Smooth muscle cell (in vitro differentiated cells): ENCODE data around the gene CYB5A. TPM values are rescaled to one million over a fixed set of nuclear protein-coding genes. Genes with fewer than 3 reads are reported as not detected.

Experiments
- DNase-seq: peaks from one replicate; lab custom pipeline; 2025; ENCODE audit not compliant: unreplicated experiment; lab: John Stamatoyannopoulos, UW
- H2AFZ ChIP-seq: fragments of 200-600 bp; sonication (generic); 2 replicates; pipeline ENCODE4 v1.6.0; 2016; ENCODE audit warnings: antibody characterized with exemption, low read depth, mild to moderate bottlenecking
- H3F3A ChIP-seq: fragments of 200-600 bp; sonication (generic); 2 replicates; pipeline ENCODE4 v1.6.0; 2017; ENCODE audit warnings: antibody characterized with exemption, low read depth
- H3K27ac ChIP-seq: fragments of 200-600 bp; sonication (generic); 2 replicates; pipeline ENCODE4 v1.5.1; 2016; ENCODE audit warnings: low read depth, mild to moderate bottlenecking
- H3K27me3 ChIP-seq: fragments of 200-600 bp; sonication (generic); 2 replicates; pipeline ENCODE4 v1.6.1; 2016; ENCODE audit warnings: low read depth, mild to moderate bottlenecking
- H3K36me3 ChIP-seq: fragments of 200-600 bp; sonication (generic); 2 replicates; pipeline ENCODE4 v1.5.1; 2016; ENCODE audit warnings: low read depth
- H3K4me1 ChIP-seq: fragments of 200-600 bp; sonication (generic); 2 replicates; pipeline ENCODE4 v1.5.1; 2016; ENCODE audit warnings: low read depth
- H3K4me2 ChIP-seq: fragments of 200-600 bp; sonication (generic); 2 replicates; pipeline ENCODE4 v1.6.0; 2016; ENCODE audit warnings: mild to moderate bottlenecking
- H3K4me3 ChIP-seq: fragments of 200-600 bp; sonication (generic); 2 replicates; pipeline ENCODE4 v1.5.1; 2016; ENCODE audit warnings: mild to moderate bottlenecking
- H3K79me2 ChIP-seq: fragments of 200-600 bp; sonication (generic); 2 replicates; pipeline ENCODE4 v1.6.0; 2016; ENCODE audit warnings: low read depth, mild to moderate bottlenecking
- H3K9ac ChIP-seq: fragments of 200-600 bp; sonication (generic); 2 replicates; pipeline ENCODE4 v1.6.0; 2016; ENCODE audit warnings: low read depth
- H3K9me3 ChIP-seq: fragments of 200-600 bp; sonication (generic); replicated peaks from 2 replicates; pipeline ENCODE4 v1.5.1; 2016; ENCODE audit warnings: low read depth
- H4K20me1 ChIP-seq: fragments of 200-600 bp; sonication (generic); 2 replicates; pipeline ENCODE4 v1.6.0; 2016; ENCODE audit warnings: low read depth
- CTCF ChIP-seq: fragments of 200-600 bp; sonication (generic); IDR thresholded peaks from 2 replicates; pipeline ENCODE4 v1.5.1; 2017; ENCODE audit warnings: borderline replicate concordance, mild to moderate bottlenecking, antibody characterized with exemption; ENCODE audit not compliant: insufficient read depth, poor library complexity, severe bottlenecking
- WGBS: methylation state at CpG from one replicate; pipeline ENCODE4 v1.1.7; 2016; ENCODE audit warnings: low lambda C conversion rate; 5-methylcytosine and 5-hydroxymethylcytosine counted together
- polyA plus RNA-seq: library from polyadenylated mRNA; unstranded; fragments of >200 nt; fragmentation: Nextera tagmentation; extraction: Ambion mirVana; gene quantifications from 2 replicates; pipeline ENCODE4 v1.2.1, GENCODE V29; 2016
- total RNA-seq: library from RNA; depleted of rRNA; stranded (reverse); fragments of >200 nt; gene quantifications from 2 replicates; pipeline ENCODE4 v1.2.3, GENCODE V29; 2014

Gene CYB5A
- total and polyA plus RNA-seq, 2 experiments from 2014 or later: 52.8 to 83.2 TPM

GRCh38 chr18:74266161-74266560, 25.6 kb downstream of the CYB5A start:
- H3K4me1 ChIP-seq: no peaks in the 10 kb centered on the region
- TF ChIP-seq CTCF: no peak
- H3F3A ChIP-seq: no peaks in the 10 kb centered on the region
- H3K9ac ChIP-seq: no peak overlapping the region
- H3K36me3 ChIP-seq: no peaks in the 10 kb centered on the region
- DNase-seq: no peak
- no peaks in the 10 kb centered on the region for H3K9me3 ChIP-seq
- no peaks in the 10 kb centered on the region for H3K27me3 ChIP-seq
- no peak overlapping the region for H2AFZ ChIP-seq
- no peaks in the 10 kb centered on the region for H4K20me1 ChIP-seq
- H3K27ac ChIP-seq: no peak overlapping the region
- H3K79me2 ChIP-seq: peaks cover 23% of the 10 kb centered on the region
- 65% methylated on average over 9 of the region's 9 CpGs for WGBS
- H3K4me2 ChIP-seq: no peak overlapping the region
- no peak overlapping the region for H3K4me3 ChIP-seq

- no peak for DNase-seq
- no peak for TF ChIP-seq CTCF
- Histone ChIP-seq H3K36me3 (no peaks in the 10 kb centered on the region), H3K9ac (no peak overlapping the region), H2AFZ (no peak overlapping the region), H4K20me1 (no peaks in the 10 kb centered on the region), H3K27ac (no peak overlapping the region), H3K4me1 (no peaks in the 10 kb centered on the region), H3K79me2 (peaks cover 22% of the 10 kb centered on the region), H3K4me2 (no peak overlapping the region), H3F3A (no peaks in the 10 kb centered on the region), H3K9me3 (no peaks in the 10 kb centered on the region), H3K4me3 (no peak overlapping the region), H3K27me3 (no peaks in the 10 kb centered on the region)
- 95% methylated on average over 8 of the region's 8 CpGs for WGBS
Observed at GRCh38 chr18:74265546-74266098, 26.1 kb downstream of the CYB5A start.

GRCh38 chr18:74264303-74265020, 27.3 kb downstream of the CYB5A start:
- H3K4me1 ChIP-seq: no peaks in the 10 kb centered on the region
- DNase-seq: no peak

More at GRCh38 chr18:74264303-74265020, 27.3 kb downstream of the CYB5A start:
- Histone ChIP-seq H3K4me3 (no peak overlapping the region), H3K27ac (no peak overlapping the region), H4K20me1 (no peaks in the 10 kb centered on the region), H3K79me2 (peaks cover 15% of the 10 kb centered on the region), H3K4me2 (no peak overlapping the region), H3K36me3 (no peaks in the 10 kb centered on the region), H3K27me3 (no peaks in the 10 kb centered on the region), H2AFZ (no peak overlapping the region), H3K9ac (no peak overlapping the region), H3K9me3 (no peaks in the 10 kb centered on the region), H3F3A (no peaks in the 10 kb centered on the region)
- no peak for TF ChIP-seq CTCF
- WGBS: 66% methylated on average over 10 of the region's 10 CpGs
